Measurements from ENCODE around the gene P2RY13. TPM values are rescaled to one million over a fixed set of nuclear protein-coding genes. Genes with fewer than 3 reads are reported as not detected.

P2RY13 gene
- total RNA-seq, 1 donor, result not detected

GRCh38 chr3:151300539-151300938 is 28.8 kb downstream of the P2RY13 start:
- Histone ChIP-seq H3K4me2 (ENCODE audit: insufficient read depth, low read length) (no peak overlapping the region), H3K27me3 (ENCODE audit: insufficient read depth, low read length) (peaks cover 6% of the 10 kb centered on the region), H3K79me2 (ENCODE audit: insufficient read depth, low read length) (no peaks in the 10 kb centered on the region), H2AFZ (ENCODE audit: low read length) (no peak overlapping the region), H3K9me3 (ENCODE audit: low read depth, low read length) (no peaks in the 10 kb centered on the region), H4K20me1 (ENCODE audit: insufficient read depth, low read length) (no peaks in the 10 kb centered on the region), H3K27ac (ENCODE audit: low read depth, low read length) (no peak overlapping the region), H3K4me1 (ENCODE audit: insufficient read depth, low read length) (peaks cover 21% of the 10 kb centered on the region), H3K36me3 (ENCODE audit: insufficient read depth, low read length) (no peaks in the 10 kb centered on the region), H3K4me3 (ENCODE audit: insufficient read depth, low read length) (no peak overlapping the region)
- no peak for TF ChIP-seq CTCF (IDR thresholded peaks at IDR 0.05; ENCODE audit: extremely low read depth, low read depth, low read length)
- no peak for DNase-seq (ENCODE audit: insufficient read length, low spot score, missing footprints)

- H3K4me1 ChIP-seq (ENCODE audit: insufficient read depth, low read length), result peaks cover 10% of the 10 kb centered on the region
- no peaks in the 10 kb centered on the region for H3K9me3 ChIP-seq (ENCODE audit: low read depth, low read length)
- no peak for TF ChIP-seq CTCF (IDR thresholded peaks at IDR 0.05; ENCODE audit: extremely low read depth, low read depth, low read length)
- no peak overlapping the region for H3K4me2 ChIP-seq (ENCODE audit: insufficient read depth, low read length)
- H3K27ac ChIP-seq (ENCODE audit: low read depth, low read length), result no peak overlapping the region
- H2AFZ ChIP-seq (ENCODE audit: low read length), result no peak overlapping the region
- H4K20me1 ChIP-seq (ENCODE audit: insufficient read depth, low read length), result no peaks in the 10 kb centered on the region
- H3K4me3 ChIP-seq (ENCODE audit: insufficient read depth, low read length), result no peak overlapping the region
- no peaks in the 10 kb centered on the region for H3K79me2 ChIP-seq (ENCODE audit: insufficient read depth, low read length)
- no peaks in the 10 kb centered on the region for H3K36me3 ChIP-seq (ENCODE audit: insufficient read depth, low read length)
- DNase-seq (ENCODE audit: insufficient read length, low spot score, missing footprints), result no peak
- H3K27me3 ChIP-seq (ENCODE audit: insufficient read depth, low read length), result peaks cover 6% of the 10 kb centered on the region
Measured at GRCh38 chr3:151299006-151299405, 30.3 kb downstream of the P2RY13 start.

GRCh38 chr3:151297429-151297828 is 31.9 kb downstream of the P2RY13 start:
- Histone ChIP-seq H3K79me2 (ENCODE audit: insufficient read depth, low read length) (no peaks in the 10 kb centered on the region), H3K4me2 (ENCODE audit: insufficient read depth, low read length) (no peak overlapping the region), H3K27ac (ENCODE audit: low read depth, low read length) (no peak overlapping the region), H3K4me1 (ENCODE audit: insufficient read depth, low read length) (peaks cover 10% of the 10 kb centered on the region), H3K4me3 (ENCODE audit: insufficient read depth, low read length) (no peak overlapping the region), H4K20me1 (ENCODE audit: insufficient read depth, low read length) (no peaks in the 10 kb centered on the region), H3K9me3 (ENCODE audit: low read depth, low read length) (no peaks in the 10 kb centered on the region), H3K27me3 (ENCODE audit: insufficient read depth, low read length) (peaks cover 6% of the 10 kb centered on the region), H3K36me3 (ENCODE audit: insufficient read depth, low read length) (no peaks in the 10 kb centered on the region), H2AFZ (ENCODE audit: low read length) (no peak overlapping the region)
- no peak for DNase-seq (ENCODE audit: insufficient read length, low spot score, missing footprints)
- no peak for TF ChIP-seq CTCF (IDR thresholded peaks at IDR 0.05; ENCODE audit: extremely low read depth, low read depth, low read length)

GRCh38 chr3:151296226-151296625 is 33.1 kb downstream of the P2RY13 start:
- no peak overlapping the region for H3K4me2 ChIP-seq (ENCODE audit: insufficient read depth, low read length)
- H4K20me1 ChIP-seq (ENCODE audit: insufficient read depth, low read length), result no peaks in the 10 kb centered on the region
- H3K79me2 ChIP-seq (ENCODE audit: insufficient read depth, low read length), result no peaks in the 10 kb centered on the region
- no peak overlapping the region for H2AFZ ChIP-seq (ENCODE audit: low read length)
- TF ChIP-seq CTCF (IDR thresholded peaks at IDR 0.05; ENCODE audit: extremely low read depth, low read depth, low read length), result no peak
- H3K27me3 ChIP-seq (ENCODE audit: insufficient read depth, low read length), result peaks cover 6% of the 10 kb centered on the region
- DNase-seq (ENCODE audit: insufficient read length, low spot score, missing footprints), result no peak
- no peak overlapping the region for H3K4me3 ChIP-seq (ENCODE audit: insufficient read depth, low read length)
- peaks cover under 1% of the 10 kb centered on the region for H3K4me1 ChIP-seq (ENCODE audit: insufficient read depth, low read length)
- H3K36me3 ChIP-seq (ENCODE audit: insufficient read depth, low read length), result no peaks in the 10 kb centered on the region
- H3K27ac ChIP-seq (ENCODE audit: low read depth, low read length), result no peak overlapping the region
- H3K9me3 ChIP-seq (ENCODE audit: low read depth, low read length), result no peaks in the 10 kb centered on the region

All from osteoblast (primary cell).